NT2/D1 (cell line): Measurements from ENCODE around the gene ABHD17C.

Experiments used
- SUZ12 ChIP-seq: IDR thresholded peaks from 2 replicates; pipeline ENCODE4 v1.6.1; 2011; ENCODE audit not compliant: insufficient read length, insufficient read depth; ENCODE audit errors: extremely low read depth
- ZNF274 ChIP-seq: IDR thresholded peaks from 2 replicates; pipeline ENCODE4 v1.6.1; 2011; ENCODE audit warnings: mild to moderate bottlenecking, low read depth, low read length

- TF ChIP-seq SUZ12 (no peak), ZNF274 (no peak)
These were observed 21.4 kb upstream of the ABHD17C start for GRCh38 chr15:80673561-80674244.
